GM19455 (cell line): ENCODE measurements around the gene PDK3.

ENCODE experiments used
- ATAC-seq: cut with Tn5 transposase; IDR thresholded peaks from one replicate; pipeline ENCODE4 v1.9.1; 2021; ENCODE audit not compliant: unreplicated experiment

PDK3 gene

DNA sequence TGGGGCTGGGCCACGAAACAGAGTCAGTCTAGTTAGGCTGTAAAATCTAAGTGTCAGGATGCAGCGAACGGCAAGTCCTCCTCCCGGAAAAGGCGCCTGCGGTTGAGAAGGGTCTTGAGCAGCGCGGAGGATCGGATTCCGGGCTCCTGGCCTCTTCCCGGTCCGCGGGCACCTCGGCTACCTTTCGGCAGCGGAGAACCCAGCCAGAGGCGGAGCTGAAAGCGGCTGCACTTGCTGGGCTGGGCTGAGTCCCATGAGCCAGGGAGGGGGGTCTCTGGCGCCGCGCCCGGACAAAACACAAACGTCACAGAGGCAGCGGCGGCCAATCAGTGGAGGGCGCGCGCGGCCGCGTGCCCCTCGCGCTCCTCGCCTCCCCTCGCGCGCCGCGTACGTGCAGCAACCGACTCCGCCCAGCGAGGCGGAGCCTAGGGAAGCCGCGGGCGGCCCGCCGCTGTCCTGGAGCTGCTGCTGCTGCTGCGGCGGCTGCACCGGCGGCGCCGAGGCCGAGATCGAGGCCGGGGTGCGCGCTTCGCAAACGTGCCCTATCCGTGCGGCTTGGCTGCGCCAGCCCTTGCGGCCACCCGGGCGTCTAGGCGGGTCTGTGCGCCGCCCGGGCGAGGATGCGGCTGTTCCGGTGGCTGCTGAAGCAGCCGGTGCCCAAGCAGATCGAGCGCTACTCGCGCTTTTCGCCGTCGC is at the start of gene PDK3:
Gene PDK3 (plus strand): TSS at position 451 of the 696 bp plus-strand sequence. CDS start 170 bp downstream, at position 621.
- peak; percentile 96 for ATAC-seq

DNA sequence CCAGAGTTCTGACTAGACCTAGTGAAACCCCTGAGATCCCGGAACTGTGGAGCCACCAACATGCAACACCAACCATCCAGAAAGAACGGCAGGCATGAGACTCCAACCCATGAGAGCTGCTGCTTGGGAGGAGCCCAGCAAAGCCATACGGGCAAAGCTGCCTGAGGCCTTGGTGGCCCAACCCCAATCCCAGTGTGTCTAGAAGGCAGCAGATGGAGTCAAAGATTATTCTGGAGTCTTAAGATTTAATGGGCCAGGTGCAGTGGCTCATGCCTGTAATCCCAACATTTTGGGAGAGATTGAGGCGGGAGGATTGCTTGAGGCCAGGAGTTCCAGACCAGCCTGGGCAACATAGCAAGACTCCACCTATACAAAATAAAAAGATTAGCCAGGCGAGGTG is 49.2 kb upstream of the PDK3 start:
- no peak for ATAC-seq

DNA sequence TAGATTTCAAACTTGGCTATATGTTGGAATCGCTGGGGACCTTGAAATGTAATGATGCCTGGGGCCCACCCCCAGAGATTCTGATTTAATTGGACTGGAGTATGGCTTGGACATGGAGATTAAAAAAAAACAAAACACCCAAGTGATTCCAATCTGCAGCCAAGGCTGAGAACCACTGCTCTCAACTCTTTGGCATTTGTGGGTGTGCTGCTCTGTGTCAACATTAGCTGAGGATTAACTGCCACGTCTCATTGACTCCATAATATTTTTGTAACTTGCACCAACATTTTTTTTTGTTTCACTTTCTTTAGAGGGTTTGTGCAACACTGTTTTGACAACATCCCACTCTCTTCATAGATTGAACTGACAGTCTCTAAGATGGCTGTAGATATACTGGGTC is 41.1 kb upstream of the PDK3 start:
- no peak for ATAC-seq

- ATAC-seq = no peak
Observed at GRCh38 chrX:24424948-24425347, 40.1 kb upstream of the PDK3 start.

- ATAC-seq = no peak
Observed at GRCh38 chrX:24425806-24426205, 39.3 kb upstream of the PDK3 start.

GRCh38 chrX:24426340-24426913 is 38.7 kb upstream of the PDK3 start:
- no peak for ATAC-seq

DNA sequence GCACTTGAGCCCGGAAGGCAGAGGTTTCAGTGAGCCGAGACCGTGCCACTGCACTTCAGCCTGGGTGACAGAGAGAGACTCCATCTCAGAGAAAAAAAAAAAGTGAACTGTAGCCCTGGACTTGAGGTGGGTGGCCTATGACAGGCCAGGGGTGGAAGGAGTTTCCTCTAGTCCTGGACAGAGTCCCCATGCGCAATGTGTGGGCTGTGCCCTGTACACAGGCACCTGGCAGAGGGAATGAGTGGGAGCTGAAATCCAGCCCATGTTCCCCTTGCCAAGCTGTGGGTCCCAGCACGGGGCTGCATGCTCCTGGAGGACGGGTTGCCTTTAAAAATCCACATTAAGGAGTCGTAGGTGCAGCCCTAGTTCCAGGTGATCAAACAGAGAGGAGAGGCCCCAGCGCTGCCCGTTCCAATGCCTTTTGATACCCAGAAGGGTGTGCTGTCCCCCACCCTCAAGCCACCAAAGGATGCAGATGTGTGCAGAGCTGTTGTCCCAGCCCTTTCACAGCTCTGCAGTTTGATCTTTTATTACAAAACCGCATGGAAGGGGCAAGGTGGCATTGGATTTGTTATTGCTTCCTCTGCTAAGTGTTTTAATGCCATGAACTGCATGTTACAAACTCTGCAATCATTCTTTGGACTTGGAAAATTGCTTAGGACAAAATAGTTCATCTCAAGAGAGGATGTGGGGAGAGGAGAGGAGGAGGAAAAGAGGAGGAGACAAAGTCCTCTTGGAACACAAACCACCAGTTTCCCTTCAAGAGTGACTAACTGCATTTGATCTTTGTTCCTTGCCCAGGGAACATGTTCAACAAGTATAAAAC is 38.0 kb upstream of the PDK3 start:
- ATAC-seq = no peak

DNA sequence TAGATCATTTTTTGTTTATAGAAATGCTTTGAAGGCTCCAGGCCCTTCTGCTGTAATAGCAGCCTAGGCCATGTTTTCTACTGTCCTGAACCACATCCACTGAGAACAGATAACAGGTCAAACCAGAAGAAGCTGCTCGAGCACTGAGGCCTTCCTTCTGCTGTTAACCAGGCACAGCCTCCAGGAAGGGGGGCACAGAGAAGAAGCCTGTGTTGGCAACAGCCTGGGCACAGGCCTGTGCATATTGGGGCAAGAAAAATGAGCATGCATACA is 37.4 kb upstream of the PDK3 start:
- ATAC-seq = no peak

GRCh38 chrX:24428516-24428915 is 36.6 kb upstream of the PDK3 start:
- ATAC-seq = no peak

DNA sequence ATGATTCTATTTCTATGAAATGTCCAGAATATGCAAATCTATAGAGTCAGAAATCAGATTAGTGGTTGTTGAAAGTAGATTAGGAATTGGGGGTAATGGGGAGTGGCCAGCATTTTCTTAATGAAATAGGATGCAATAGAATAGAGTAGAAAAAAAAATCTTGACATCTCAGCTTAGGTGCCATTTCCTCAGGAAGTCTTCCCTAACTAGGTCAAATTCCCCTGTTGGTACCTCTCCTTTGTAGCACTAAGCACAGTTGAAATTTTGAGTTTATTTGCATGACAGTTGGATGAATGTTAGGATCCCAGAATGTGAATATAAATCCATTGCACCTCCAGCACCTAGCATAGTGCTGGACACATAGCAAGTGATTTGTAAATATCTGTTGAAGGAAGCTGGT is 30.0 kb upstream of the PDK3 start:
- no peak for ATAC-seq

- no peak for ATAC-seq
Observed at GRCh38 chrX:24443918-24444317, 21.2 kb upstream of the PDK3 start.

DNA sequence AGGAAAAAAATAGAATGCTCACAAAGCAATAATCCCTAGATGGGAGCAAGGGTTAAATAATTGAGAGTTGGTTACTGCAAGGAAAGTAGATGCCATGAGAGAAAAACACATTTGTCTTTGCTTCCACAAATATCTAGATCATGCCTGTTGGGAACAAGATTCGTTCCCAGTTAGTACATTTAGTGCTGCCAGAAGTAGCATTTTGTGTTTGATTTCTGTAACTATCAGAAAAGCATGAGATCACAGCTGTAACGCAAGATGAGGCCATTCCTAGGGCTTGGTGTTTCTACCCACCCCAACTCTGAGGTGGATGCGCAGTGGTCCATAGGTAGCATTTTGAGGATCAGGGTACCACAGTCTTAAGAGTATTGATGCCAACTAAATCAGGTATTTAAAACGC is 20.4 kb upstream of the PDK3 start:
- ATAC-seq = no peak

- ATAC-seq = no peak
Observed at GRCh38 chrX:24448762-24449250, 16.3 kb upstream of the PDK3 start.

- no peak for ATAC-seq
Observed at GRCh38 chrX:24463077-24463476, 2.0 kb upstream of the PDK3 start.

DNA sequence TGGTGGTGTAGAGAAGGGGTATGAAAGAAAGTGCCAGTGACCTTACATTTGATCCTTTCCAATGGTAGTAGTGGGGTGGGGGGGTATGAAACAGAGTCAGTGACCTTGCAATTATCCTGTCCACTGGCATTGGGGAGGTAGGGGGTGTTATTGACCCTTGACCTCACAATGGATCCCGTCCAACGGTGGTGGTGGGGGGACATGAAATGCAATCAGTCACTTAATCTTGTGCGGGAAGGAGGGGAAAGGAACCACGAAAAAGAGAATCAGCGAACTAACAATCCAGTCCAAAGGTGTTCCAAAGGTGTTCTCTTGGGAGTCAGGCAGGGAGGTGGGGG is 619 bp upstream of the PDK3 start:
- no peak for ATAC-seq

GRCh38 chrX:24465532-24465865 is 413 bp downstream of the PDK3 start:
- no peak for ATAC-seq

- no peak for ATAC-seq
Observed at GRCh38 chrX:24466025-24466424, 939 bp downstream of the PDK3 start.

DNA sequence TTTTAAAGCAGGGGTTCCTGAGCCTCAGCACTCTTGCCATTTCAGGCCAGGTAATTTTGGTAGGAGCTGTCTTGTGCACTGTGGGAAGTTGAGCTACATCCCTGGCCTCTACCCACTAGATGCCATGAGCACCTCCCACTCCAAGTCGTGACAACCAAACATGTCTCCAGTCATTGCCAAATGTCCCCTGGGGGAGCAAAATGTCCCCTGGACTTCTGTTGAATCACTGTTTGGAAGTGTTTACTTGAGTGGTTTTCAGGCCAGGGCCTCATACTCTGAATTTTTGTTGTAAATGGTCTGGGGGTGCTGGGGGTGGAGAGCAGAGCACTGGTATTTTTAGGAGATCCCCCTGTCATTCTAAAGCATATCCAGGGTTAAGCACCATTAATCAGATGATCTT is 3.2 kb downstream of the PDK3 start:
- no peak for ATAC-seq

DNA sequence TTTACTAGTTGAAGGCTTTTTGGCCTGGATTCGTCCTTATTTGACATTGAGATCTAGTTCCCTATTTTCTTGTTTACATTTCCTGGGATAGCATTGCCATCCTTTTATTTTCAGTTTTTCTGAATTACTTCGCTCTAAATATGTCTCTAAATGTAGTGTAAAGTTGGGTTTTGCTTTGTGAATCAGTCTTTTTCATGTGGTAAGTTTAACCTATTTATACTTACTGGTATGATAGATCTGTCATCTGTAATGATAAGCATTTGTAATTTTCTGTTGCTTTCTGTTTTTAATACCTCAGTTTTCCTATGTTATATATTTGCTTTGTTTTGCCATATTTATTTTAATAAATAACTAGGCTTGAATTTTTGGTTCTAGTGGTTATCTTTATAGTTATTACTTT is 6.7 kb downstream of the PDK3 start:
- ATAC-seq = no peak

GRCh38 chrX:24475480-24475879 is 10.4 kb downstream of the PDK3 start:
- no peak for ATAC-seq

- no peak for ATAC-seq
Observed at GRCh38 chrX:24478509-24478908, 13.4 kb downstream of the PDK3 start.

GRCh38 chrX:24479924-24480323 is 14.8 kb downstream of the PDK3 start:
- peak; percentile 89 for ATAC-seq
